ENCODE data around the gene MOSMO. TPM values are rescaled to one million over a fixed set of nuclear protein-coding genes. Genes with fewer than 3 reads are reported as not detected.

Gene MOSMO
- total and polyA plus RNA-seq, 2 of the 4 experiments (the other 2 are of a cell fraction), result 10.5 to 16.0 TPM

DNA sequence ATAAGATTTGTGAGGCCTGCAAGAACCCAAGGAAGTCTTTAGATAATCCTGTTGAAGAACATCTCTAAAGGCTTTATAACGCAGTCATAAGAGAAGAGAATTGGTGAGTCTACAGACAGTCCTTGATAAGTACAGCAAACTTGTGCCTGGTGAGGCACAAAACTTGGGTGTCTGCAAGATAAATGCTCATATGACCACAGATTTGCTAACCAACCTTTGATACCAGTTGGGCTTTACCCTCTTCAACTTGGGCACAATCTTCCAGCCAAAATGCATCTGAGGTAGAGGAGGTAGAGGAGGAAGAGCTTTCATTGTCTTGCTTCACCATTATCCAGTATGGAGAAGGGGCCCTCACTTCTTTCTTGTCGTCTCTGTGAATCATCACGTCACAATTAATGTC lies 23.8 kb upstream of the MOSMO start:
- Histone ChIP-seq H3K18ac (ENCODE audit: low read depth, low read length) (no peak overlapping the region), H3K27ac (ENCODE audit: insufficient read depth, low read length) (no peak overlapping the region), H3K36me3 (ENCODE audit: control insufficient read depth, insufficient read depth, low read length) (peaks cover 33% of the 10 kb centered on the region), H2BK120ac (ENCODE audit: low read depth, low read length) (no peak overlapping the region), H3K4me2 (ENCODE audit: low read depth, low read length) (no peak overlapping the region), H2AK9ac (replicated peaks; ENCODE audit: low read depth, low read length, poor library complexity) (no peak overlapping the region), H3K14ac (replicated peaks; ENCODE audit: low read depth, low read length) (no peak overlapping the region), H3K4me3 (ENCODE audit: insufficient read depth, low read depth, low read length) (no peak overlapping the region), H3K56ac (ENCODE audit: extremely low read depth, insufficient read depth, low read length) (no peak overlapping the region), H3K79me1 (ENCODE audit: low read depth in 1 of 2, low read length in 2 of 2) (no peaks in the 10 kb centered on the region), H4K8ac (ENCODE audit: low read depth in 2 of 2, low read length in 2 of 2) (no peak overlapping the region), H2AFZ (replicated peaks; ENCODE audit: low read length, poor library complexity) (no peak overlapping the region), H4K5ac (ENCODE audit: low read depth, low read length) (no peak overlapping the region), H2BK15ac (ENCODE audit: low read depth, low read length) (no peak overlapping the region), H4K20me1 (ENCODE audit: insufficient read depth, low read length) (no peaks in the 10 kb centered on the region), H3K27me3 (ENCODE audit: control insufficient read depth, insufficient read depth, low read length) (no peaks in the 10 kb centered on the region), H3K9me1 (ENCODE audit: insufficient read depth, low read length) (no peaks in the 10 kb centered on the region), H3K9ac (ENCODE audit: low read depth, low read length) (no peak overlapping the region), H2AK5ac (ENCODE audit: low read depth, low read length) (no peak overlapping the region), H4K91ac (ENCODE audit: insufficient read depth, low read depth, low read length) (no peak overlapping the region), H3K9me3 (ENCODE audit: control insufficient read depth, insufficient read depth, low read length) (no peaks in the 10 kb centered on the region), H3K4me1 (ENCODE audit: control insufficient read depth, insufficient read depth, low read length) (no peaks in the 10 kb centered on the region), H3K23ac (ENCODE audit: low read depth, low read length) (no peak overlapping the region), H2BK20ac (ENCODE audit: low read depth, low read length) (no peak overlapping the region), H3K4ac (ENCODE audit: low read depth, low read length) (no peak overlapping the region), H2BK5ac (ENCODE audit: low read depth, low read length, poor library complexity, severe bottlenecking) (no peak overlapping the region)
- POLR2A ChIA-PET (ENCODE audit: unreplicated experiment), result no interaction called here
- no TSS peak for BruUV-seq (replicated peaks)
- intact Hi-C loops (cut with micrococcal nuclease), result loop anchor here (2.0 kb wide), 1 partner anchor 17 kb away; no protein-coding TSS in a partner anchor
- ATAC-seq (ENCODE audit: low read depth), result no peak
- no CpG with 5 or more reads among the region's 3 CpGs for WGBS, 2 experiments (ENCODE audit: extremely low coverage in 2 of 2, insufficient read length in 1 of 2)
- dilution Hi-C loops (cut with HindIII; ENCODE audit: low sequenced_read_pairs, unreplicated experiment), result no loop called here
- no peak for TF ChIP-seq RCOR1 (IDR thresholded peaks at IDR 0.05; ENCODE audit: insufficient replicate concordance, low read length)
- no peak for TF ChIP-seq SMC3 (IDR thresholded peaks at IDR 0.05; ENCODE audit: low read depth, low read length)
- no peak for TF ChIP-seq MXI1 (IDR thresholded peaks at IDR 0.05; ENCODE audit: borderline replicate concordance, low read depth, low read length)
- TF ChIP-seq MAFK (IDR thresholded peaks at IDR 0.05; ENCODE audit: low read depth, low read length), result no peak
- TF ChIP-seq RAD21 (IDR thresholded peaks at IDR 0.05; ENCODE audit: low read length), result no peak
- TF ChIP-seq NFE2L2 (IDR thresholded peaks at IDR 0.05; ENCODE audit: low read depth, low read length), result no peak
- no peak for TF ChIP-seq BHLHE40 (IDR thresholded peaks at IDR 0.05; ENCODE audit: low read depth, low read length)
- TF ChIP-seq CEBPB (IDR thresholded peaks at IDR 0.05; ENCODE audit: low read depth, low read length), result no peak
- no peak for TF ChIP-seq FOS (IDR thresholded peaks at IDR 0.05; ENCODE audit: low read depth, low read length)
- TF ChIP-seq MAZ (IDR thresholded peaks at IDR 0.05; ENCODE audit: borderline replicate concordance, low read depth, low read length), result no peak
- no peak for TF ChIP-seq POLR2A (IDR thresholded peaks at IDR 0.05; ENCODE audit: low read depth, low read length)
- TF ChIP-seq CHD1 (IDR thresholded peaks at IDR 0.05; ENCODE audit: low read depth, low read length), result no peak
- TF ChIP-seq, protein P1, sequence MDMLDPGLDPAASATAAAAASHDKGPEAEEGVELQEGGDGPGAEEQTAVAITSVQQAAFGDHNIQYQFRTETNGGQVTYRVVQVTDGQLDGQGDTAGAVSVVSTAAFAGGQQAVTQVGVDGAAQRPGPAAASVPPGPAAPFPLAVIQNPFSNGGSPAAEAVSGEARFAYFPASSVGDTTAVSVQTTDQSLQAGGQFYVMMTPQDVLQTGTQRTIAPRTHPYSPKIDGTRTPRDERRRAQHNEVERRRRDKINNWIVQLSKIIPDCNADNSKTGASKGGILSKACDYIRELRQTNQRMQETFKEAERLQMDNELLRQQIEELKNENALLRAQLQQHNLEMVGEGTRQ (IDR thresholded peaks at IDR 0.05; ENCODE audit: low read depth, low read length), result no peak
- TF ChIP-seq, protein P2, sequence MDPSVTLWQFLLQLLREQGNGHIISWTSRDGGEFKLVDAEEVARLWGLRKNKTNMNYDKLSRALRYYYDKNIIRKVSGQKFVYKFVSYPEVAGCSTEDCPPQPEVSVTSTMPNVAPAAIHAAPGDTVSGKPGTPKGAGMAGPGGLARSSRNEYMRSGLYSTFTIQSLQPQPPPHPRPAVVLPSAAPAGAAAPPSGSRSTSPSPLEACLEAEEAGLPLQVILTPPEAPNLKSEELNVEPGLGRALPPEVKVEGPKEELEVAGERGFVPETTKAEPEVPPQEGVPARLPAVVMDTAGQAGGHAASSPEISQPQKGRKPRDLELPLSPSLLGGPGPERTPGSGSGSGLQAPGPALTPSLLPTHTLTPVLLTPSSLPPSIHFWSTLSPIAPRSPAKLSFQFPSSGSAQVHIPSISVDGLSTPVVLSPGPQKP (IDR thresholded peaks at IDR 0.05; ENCODE audit: borderline replicate concordance, low read depth, low read length), result no peak
- TF ChIP-seq RFX5 (IDR thresholded peaks at IDR 0.05; ENCODE audit: low read depth, low read length), result no peak
- TF ChIP-seq, protein P3, sequence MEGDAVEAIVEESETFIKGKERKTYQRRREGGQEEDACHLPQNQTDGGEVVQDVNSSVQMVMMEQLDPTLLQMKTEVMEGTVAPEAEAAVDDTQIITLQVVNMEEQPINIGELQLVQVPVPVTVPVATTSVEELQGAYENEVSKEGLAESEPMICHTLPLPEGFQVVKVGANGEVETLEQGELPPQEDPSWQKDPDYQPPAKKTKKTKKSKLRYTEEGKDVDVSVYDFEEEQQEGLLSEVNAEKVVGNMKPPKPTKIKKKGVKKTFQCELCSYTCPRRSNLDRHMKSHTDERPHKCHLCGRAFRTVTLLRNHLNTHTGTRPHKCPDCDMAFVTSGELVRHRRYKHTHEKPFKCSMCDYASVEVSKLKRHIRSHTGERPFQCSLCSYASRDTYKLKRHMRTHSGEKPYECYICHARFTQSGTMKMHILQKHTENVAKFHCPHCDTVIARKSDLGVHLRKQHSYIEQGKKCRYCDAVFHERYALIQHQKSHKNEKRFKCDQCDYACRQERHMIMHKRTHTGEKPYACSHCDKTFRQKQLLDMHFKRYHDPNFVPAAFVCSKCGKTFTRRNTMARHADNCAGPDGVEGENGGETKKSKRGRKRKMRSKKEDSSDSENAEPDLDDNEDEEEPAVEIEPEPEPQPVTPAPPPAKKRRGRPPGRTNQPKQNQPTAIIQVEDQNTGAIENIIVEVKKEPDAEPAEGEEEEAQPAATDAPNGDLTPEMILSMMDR (conservative IDR thresholded peaks at IDR 0.05; ENCODE audit: low read depth, low read length), result no peak
- no peak for DNase-seq
- CTCF ChIA-PET, result interaction anchor here (1.0 kb wide), 1 partner anchor 204 kb away, joined by 4 read pairs; no protein-coding TSS in a partner anchor
- in situ Hi-C loops (cut with MboI; ENCODE audit: low sequenced_read_pairs), result no loop called here
